HG03060 (cell line): Measurements from ENCODE around the gene AQP1.

Source experiments
- ATAC-seq: cut with Tn5 transposase; IDR thresholded peaks from one replicate; pipeline ENCODE4 v1.9.1; 2021; ENCODE audit warnings: low read depth, moderate number of reproducible peaks; ENCODE audit not compliant: unreplicated experiment

Gene AQP1

DNA sequence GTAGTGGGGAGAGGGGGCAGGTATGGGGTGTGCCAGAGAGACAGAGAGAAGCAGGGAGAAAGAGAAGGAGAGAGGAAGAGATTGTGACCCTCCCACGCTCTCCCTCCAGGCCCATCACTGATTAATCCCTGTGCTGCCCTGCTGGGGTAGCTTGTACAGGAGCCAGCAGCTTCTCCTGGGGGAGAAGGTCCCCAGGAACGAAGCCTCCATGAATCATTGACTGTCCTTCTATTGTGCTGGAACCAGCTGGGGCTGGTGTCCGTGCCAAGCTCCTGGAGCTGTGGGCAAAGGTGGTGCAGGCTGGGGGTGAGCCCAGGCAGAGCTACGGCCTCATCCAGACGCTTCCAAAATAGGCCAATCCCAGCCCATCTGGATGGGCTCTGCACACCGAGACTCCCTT lies 20.9 kb downstream of the AQP1 start:
- no peak for ATAC-seq

DNA sequence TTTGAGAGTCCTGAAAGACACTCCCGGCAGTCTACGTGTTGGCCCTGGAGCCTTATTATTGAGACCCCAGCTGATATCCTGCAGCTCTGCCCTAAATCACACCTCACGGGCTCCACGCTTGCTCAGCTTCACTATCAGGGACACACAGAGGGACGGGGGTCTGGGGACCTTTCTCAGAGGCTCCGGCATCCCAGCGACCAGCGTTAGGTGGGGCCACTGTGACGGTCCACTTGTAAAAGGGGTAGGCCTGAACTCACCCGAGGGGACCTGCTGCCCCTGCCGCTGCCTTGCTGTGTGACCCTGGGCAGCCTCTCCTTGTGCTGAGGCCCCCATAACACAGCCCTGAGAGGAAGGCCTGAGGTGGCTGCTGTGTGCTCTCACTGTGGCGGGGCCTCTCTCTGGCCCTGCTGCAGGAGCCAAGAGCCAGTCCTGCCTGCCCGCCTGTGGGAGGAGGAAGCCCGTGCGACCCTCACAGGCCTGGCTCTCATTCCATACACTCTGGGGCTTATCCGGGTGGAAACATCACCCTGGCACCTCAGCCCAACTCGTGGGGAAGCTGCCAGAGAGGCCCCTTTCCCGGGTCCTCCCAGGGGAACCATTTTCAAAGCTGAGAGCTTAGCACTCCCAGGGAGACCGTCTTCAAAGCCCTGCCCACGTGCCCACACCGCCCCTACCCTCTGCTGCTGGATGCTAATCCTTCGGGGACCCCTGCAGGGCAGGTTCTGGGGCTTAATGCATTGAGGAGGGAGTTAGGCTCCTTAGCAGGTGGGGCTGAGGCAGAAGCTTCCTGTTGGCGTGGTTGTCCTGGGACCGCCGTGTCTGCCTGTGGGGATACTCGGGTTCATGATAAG lies 21.7 kb downstream of the AQP1 start:
- no peak for ATAC-seq

DNA sequence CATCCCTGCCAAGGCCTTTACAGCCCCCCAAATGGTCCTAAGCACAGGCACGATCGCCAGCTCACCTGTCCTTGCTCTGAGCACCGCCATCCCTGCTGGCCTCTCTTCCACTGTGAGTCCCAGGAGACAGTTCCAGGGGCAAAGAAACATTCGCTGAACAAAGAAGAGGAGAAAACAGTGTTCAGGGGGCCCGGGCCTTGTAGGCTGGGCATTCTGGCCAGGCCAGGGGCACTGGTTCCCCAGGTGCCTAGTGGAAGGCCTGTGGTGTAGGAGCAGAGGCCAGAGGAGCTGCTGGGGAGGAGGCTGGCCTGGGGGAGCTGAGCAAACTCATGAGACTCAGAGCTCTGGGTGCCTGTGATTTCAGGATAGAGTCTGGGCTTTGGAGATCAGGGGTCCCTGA lies 22.6 kb downstream of the AQP1 start:
- ATAC-seq, result no peak

DNA sequence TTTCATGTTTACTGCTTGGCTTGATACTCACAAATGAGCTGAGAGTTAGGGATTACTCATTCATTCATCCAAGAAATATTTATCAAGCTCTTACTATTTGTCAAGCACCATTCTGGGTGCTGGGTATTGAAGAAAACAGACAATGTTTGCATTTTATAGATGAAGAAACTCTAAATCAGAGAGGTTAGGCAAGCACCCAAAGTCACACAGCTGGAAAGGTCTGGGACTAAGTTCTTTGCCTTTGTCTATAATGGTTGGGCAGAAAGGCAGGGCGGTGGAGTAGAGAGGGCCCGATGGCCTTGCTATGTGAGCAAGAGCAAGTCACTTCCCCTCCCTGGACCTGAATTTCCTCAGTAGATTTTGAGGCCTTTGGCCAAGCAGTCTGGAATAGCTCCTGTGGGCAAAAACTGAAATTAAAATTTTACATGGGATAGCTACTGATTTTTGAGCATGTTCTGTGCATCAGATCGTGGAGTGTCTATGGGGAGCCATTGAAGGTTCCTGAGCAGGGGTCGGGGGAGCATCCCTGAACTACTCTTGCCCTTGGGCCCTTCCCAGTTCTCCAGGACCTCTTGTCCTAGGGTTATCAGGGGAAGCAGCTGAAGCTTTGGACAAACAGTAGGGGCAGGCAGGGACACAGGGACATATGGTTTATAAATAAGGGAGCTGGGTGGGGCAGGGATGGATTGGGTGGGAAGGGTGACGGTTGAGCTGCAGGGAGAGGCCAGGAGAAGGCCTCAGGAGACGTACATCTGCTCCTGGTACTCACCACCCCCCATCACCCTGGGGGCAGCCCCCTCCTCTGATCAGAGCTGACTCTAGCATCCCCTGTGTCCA lies 23.3 kb downstream of the AQP1 start:
- no peak for ATAC-seq

DNA sequence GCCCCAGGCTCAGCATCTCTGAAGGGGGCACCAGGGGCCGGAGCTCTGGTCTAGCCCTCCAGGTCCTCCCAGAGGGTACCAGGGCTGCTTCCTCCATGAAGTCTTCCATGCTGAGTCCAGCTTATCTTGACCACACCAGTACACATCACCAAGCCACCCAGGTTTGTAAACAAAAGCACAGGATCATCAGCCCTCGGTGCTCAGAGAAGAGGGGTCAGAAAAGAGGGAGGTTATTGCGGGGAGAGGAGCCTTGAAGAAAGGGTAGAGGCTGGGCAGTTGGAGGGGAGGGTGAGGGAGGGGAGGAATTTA lies 23.9 kb downstream of the AQP1 start:
- no peak for ATAC-seq

DNA sequence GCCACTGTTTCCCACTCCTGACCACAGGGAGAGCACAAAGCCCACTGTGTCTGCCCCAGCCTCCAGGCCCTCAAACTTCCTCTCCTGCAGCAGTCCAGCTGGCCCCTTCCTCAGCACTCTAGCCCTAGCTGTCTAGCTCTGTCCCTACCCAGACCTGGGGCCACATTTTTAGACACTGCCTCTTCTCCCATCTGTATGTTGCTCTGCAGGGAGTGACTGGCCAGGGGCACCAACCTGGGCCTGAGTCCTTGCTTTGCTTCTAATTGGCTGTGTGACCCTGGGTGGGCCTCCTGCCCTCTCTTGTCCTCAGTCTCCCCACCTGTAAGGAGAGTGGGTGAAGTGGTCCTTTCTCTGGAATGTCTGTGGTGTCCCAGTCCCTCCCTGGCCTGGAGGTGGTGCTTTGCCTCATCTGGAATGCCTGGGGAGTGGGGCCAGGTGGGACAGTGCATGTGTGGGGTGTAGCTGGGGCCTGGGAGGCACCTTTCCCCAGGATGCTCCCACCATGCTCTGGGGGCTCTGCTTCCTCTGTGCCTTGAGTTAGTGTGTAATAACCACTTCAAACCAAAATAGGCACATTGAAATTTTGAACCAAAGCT lies 25.1 kb downstream of the AQP1 start:
- ATAC-seq, result no peak

DNA sequence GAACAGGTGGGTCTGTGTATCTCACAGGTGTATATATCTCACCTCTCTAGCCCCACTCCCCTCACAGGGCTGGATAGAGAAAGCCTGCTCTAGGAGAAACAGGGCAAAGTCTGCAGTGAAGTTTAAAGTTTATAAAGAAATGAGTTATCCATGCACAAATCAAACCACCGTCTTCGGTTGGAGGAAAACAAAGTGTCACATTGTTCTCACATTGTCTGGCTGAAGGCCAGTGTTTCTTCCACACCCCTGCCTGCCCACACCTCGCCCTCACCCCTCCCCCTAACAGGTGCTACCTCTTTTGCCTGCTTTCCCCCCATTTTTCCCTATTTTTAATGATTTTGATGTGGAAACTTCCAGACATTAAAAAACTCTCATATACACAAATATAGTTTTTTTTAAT lies 25.8 kb downstream of the AQP1 start:
- no peak for ATAC-seq

DNA sequence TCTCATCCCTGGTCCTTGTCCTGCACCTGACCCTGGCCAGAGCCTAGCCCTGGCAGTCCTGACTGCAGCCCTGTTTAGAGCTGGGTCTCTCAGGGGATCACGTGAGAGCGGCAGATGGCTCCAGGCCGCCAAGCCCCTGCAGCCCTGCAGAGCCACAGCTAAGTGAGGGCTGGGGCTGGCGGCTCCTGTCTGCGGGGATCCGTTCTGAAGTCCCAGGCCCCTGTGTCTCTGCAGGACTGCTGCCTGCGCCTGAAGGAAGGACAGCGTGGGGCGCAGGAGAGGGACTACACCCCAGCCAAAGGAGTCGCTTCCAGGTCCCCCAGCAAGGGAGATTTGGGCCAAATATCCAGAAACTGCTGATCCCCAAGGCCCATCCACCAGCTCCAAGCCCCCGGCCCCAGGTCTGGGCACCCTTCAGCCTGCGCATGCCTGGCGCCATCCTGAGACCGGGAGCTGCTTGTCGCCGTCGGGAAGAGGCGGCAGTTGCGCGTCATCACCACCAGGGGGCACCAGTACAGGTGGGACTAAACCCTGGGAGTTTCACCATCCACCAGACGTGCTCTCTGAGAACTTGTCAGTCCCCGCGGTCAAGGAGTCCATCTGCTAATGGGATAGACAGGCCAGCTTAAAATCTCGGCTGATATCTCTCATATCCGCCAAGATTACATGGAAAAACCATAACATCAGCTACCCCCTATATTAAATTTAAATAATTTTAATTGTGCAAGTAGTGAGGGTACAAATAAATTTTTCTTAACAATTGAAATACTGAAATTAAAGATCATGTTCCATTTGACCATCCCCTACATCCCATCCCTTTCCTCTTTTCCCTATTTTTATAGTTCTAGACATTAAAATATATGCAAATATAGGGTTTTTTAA lies 27.0 kb downstream of the AQP1 start:
- peak; percentile 65 for ATAC-seq

DNA sequence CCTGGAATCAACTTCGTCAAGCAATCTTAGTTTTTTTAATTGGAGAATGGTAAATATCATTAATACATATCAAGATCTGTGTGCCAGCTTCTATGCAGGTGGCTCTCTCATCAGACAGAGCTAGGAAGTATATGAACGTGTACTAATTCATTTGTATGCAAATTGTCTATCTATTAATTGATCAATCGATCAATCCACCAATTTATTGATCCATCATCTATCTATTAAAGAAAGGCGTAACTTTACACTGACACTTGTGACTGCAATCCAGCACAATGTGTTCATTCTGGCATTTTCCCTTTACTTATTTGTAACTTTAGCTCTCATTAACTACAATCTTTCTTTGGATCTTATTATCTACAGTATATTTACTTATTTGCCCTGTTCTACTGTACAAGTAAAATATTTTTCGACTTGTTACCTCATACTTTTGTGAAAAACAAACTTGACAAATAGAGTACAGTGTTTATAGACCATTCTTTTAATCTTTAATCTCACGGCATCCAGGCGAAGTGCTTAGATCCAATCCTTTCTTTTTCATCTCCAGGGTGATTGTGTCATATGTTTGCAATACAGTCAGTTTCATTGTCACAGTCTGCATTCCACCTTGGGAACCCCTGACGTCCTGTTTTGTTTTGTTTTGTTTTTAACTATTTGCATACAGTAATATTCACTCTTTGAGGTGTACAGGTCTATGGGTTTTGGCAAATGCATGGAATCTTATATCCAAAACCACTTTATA lies 30.1 kb downstream of the AQP1 start:
- no peak for ATAC-seq

DNA sequence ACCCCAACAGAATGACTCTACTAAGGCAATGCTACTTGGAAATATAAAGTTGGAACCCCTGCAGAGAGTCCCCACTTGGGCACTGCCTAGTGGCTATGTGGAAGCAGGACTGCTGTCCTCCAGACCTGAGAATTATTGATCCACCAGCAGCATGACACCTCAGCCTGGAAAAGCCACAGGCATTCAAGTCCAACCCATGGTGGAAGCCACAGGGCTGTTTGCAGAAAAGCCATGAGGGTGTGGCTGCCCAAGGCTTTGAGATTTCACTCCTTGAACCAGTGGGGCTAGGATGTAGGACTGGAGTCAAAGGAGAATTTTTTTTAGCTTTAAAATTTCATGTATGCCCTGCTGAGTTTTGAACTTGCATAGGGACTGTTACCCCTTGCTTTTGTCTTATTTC lies 38.5 kb downstream of the AQP1 start:
- ATAC-seq, result no peak

DNA sequence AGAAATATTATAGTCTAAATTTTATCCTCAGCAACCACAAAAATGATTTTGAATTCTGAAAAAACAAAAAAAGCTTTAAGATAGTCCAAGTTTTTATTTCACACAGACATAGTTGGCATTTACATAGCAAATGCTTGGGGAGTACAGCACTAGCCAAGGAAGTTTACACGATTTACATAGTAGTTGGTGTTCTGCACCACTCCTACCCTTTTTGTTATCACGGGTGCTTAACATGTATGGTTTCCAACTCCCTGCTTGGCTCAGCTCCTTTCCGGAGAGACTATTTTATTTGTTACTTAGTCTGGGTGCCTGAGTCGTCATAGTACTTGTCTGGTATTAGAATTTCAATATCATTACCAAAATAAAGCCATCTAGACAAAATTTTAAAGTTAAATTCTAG lies 43.3 kb downstream of the AQP1 start:
- no peak for ATAC-seq

DNA sequence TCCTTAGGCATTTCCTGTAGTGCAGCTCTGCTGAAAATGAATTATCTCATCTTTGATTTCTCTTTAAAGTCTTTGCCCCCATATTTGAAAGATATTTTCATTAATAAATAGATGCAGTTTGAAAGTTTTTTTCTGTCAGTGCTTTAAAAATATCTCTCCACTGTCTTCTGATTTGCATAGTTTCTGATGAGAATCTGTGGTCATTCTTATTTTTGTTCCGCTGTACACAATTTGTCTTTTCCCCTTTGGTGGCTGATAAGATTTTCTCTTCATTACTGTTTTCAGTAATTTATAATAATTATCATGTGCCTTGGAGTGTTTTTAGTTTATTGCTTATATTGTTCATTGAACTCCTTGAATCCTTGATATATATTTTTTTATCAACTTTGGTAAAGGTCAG lies 45.1 kb downstream of the AQP1 start:
- ATAC-seq, result no peak

DNA sequence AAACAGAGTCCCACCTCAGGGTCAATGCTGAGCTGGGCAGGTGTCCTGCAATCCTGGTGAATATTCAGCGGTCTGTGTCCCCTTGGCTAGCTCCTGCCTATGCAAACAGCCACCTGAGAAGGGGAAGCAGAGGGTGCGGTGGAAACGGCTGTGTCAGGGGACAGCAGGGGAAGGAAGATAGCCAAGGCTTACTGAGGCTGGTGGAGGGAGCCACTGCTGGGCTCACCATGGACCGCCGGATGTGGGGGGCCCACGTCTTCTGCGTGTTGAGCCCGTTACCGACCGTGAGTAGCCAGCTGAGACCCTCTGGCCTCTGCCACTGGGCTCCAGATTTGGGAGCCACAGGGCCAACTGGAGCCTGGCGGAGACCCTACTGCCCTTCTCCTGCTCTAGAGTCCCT lies 52.2 kb downstream of the AQP1 start, which contains the start of gene GHRHR:
TSS of gene GHRHR (plus strand) at position 112 of the 400 bp plus-strand sequence. CDS start at position 228, 116 bp downstream.
- no peak for ATAC-seq

DNA sequence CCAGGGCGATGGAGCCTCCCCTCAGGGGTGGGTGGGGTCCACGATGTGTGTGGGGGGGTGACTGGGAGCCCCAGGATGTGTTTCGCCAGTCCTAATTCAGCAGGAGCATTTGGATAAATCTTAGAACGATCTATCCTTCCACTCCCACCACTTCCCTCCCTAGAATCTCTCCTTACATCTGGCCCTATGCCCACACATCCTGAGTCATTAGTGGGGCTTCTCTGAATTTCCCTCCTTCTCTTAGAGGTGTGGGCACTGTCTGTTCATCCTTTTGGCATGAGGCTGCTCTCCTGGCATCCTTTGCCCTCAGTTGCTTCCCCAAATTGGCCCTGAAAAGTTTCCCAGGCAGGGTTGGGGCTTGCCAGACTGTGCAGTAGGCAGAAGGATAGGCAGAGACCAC lies 53.7 kb downstream of the AQP1 start:
- no peak for ATAC-seq

DNA sequence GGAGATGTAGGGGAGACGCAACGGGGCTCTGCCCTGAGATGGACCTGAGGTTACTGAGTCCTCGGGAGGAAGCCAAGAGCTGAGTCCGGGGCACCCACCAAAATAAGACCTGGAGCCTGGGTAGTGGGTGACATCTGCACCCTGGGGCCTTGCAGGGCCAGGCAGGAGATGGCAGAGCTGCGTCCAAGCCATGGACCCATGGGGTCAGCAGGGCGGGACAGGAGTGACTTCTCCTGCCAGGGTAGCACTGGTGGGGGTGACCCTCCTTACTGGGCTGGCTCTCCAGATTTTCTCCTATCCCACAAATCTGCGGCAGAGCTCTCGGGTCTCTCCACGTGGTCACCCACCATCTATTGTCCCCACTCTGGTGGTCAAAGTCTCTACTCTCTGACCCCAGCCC lies 54.2 kb downstream of the AQP1 start:
- no peak for ATAC-seq

DNA sequence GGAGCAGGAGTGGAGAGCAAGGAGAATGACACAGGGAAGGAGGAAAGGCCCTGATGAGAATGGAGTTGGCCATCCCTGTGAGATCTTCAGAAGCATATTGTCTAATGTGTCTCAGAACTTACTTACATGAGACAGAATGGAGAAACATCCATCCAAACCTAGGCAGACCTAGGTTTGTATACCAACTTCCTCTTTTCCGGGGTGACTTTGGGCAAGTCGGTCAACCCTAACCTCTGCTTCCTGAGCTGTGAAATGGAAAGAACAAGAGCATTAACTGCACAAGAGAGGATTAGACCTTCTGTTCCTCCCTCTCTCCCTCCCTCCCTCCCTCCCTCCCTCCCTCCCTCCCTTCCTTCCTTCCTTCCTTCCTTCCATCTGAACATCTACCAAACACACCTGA lies 56.6 kb downstream of the AQP1 start:
- no peak for ATAC-seq

DNA sequence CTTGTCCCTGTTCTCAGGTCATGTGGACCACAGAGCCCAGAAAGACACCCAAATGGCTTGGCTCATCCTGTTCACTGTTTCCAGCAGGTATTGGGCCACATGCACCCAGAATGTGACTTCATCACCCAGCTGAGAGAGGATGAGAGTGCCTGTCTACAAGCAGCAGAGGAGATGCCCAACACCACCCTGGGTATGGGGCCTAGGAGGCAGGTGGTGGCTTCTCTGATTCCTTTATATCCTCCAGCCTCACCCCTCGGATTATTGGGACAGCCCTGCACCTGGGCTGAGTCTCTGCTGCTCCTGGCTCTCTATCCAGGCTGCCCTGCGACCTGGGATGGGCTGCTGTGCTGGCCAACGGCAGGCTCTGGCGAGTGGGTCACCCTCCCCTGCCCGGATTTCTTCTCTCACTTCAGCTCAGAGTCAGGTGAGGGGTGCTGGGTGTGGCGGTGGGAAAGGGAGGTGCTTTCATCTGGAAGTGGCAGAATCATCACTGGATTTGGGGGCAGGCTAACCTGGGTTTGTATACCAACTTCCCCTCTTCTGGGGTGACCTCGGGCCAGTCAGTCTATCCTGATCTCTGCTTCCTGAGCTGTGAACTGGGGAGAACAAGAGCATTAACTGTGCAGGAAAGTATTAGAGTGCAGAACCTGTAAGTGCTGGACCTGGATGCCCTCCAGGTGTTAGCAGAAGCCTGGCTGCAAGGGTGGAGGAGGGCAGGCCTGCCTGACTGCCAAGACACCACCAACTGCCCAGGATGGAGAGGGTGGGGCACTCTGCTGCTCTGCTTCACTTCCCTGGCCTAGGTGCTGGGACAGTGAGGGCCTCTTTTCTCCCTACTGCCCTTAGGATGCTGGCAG lies 57.3 kb downstream of the AQP1 start:
- no peak for ATAC-seq

DNA sequence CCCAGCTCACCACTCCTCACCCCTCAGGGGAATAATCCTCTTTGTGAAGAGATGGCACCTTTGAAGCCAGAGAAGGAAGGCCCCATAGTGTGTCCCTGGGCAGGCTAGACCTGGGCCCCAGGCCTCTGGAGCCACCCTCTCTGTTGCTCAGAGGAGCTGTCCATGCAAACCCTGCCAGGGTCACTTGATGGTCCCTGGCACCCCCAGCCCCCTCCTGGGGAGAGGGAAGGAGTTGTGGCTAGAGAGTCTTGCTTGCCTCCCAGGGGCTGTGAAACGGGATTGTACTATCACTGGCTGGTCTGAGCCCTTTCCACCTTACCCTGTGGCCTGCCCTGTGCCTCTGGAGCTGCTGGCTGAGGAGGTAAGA lies 57.9 kb downstream of the AQP1 start:
- ATAC-seq, result no peak

DNA sequence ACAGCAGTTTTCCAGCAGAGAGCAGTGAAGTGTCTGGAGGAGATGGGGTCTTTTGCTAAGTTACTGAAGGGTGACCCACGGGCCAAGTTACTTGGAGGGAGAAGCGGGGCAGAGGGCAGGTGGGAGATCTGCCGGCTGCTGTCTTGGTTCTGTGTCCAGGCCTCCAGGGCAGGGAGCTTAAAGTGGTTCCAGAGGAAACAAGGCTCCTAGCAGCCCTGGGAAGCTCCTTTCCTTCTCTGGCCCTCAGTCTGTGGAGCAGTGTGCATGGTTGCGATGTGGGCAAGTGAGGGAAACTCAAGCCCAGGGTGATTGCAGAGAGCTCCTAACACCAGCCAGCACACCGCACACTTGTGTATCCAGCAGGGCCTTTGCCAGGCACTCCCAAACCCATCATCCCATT lies 58.4 kb downstream of the AQP1 start:
- no peak for ATAC-seq
